Gastrocnemius medialis (tissue), 4 donors: ENCODE data around the gene RTEL1. TPM values are rescaled to one million over a fixed set of nuclear protein-coding genes. Genes with fewer than 3 reads are reported as not detected.

ENCODE experiments used
- ATAC-seq, 2 donors: fragments of 150-250 bp; one replicate each; pipeline ENCODE4 v1.9.1; 2016
- DNase-seq, 2 donors: peaks; one replicate each; pipeline ENCODE4 v3.0.0-alpha.2; 2019
- H3K27ac ChIP-seq, 4 donors: fragments of 200-600 bp; sonication (generic); 1 replicate in 1 of 4; 2 replicates in 3 of 4; pipeline ENCODE4 v1.5.1; 2016 to 2018; ENCODE audit warnings: mild to moderate bottlenecking in 2 of 4, moderate library complexity in 1 of 4
- H3K27me3 ChIP-seq, 3 donors: fragments of 200-600 bp; sonication (generic) in 2 of 3; 1 replicate in 1 of 3; 2 replicates in 2 of 3; pipeline versions ENCODE4 v1.5.1 to v1.6.0; 2016 to 2019; ENCODE audit warnings: mild to moderate bottlenecking in 1 of 3, moderate library complexity in 1 of 3
- H3K36me3 ChIP-seq, 2 donors: fragments of 200-600 bp; sonication (generic) in 1 of 2; one replicate each; pipeline ENCODE4 v1.5.1; 2017 to 2018
- H3K4me1 ChIP-seq, 2 donors: fragments of 200-600 bp; sonication (generic) in 1 of 2; one replicate each; pipeline ENCODE4 v1.5.1; 2016 to 2017; ENCODE audit warnings: mild to moderate bottlenecking in 2 of 2
- H3K4me3 ChIP-seq, 4 donors: fragments of 200-600 bp; sonication (generic) in 3 of 4; 1 replicate in 1 of 4; 2 replicates in 3 of 4; pipeline ENCODE4 v1.5.1; 2016 to 2019; ENCODE audit warnings: mild to moderate bottlenecking in 2 of 4
- H3K9me3 ChIP-seq, 3 donors: fragments of 200-600 bp; sonication (generic) in 2 of 3; 1 replicate in 1 of 3; 2 replicates in 2 of 3; pipeline ENCODE4 v1.5.1; 2016 to 2019
- CTCF ChIP-seq, 5 experiments: fragments of 450-650 bp in 3 of 5; fragments of 200-600 bp in 2 of 5; sonication (generic) in 2 of 5; IDR thresholded peaks in 4 of 5; conservative IDR thresholded peaks in 1 of 5; 1 replicate in 4 of 5; 2 replicates in 1 of 5; pipeline ENCODE4 v1.5.1; 2016 to 2019; ENCODE audit warnings: antibody characterized with exemption in 5 of 5, mild to moderate bottlenecking in 3 of 5, moderate library complexity in 3 of 5
- POLR2A ChIP-seq, 2 donors: fragments of 450-650 bp; IDR thresholded peaks; one replicate each; pipeline ENCODE4 v1.6.1; 2017; ENCODE audit warnings: antibody characterized with exemption in 2 of 2, mild to moderate bottlenecking in 2 of 2, moderate library complexity in 2 of 2
- in situ Hi-C, 4 donors: fragments of 200-750 bp; cut with MboI; loops; one replicate each; pipeline versions ENCODE4 v1.15.0 to v1.8.0; 2017; ENCODE audit warnings: low sequenced_read_pairs in 4 of 4
- intact Hi-C: fragments of 100-400 bp; cut with DNase I; formaldehyde crosslinking; loops from one replicate; pipeline ENCODE4 v1.15.1; 2023; ENCODE audit warnings: low total_unique reads
- total RNA-seq, 4 donors: library from RNA; depleted of rRNA; stranded (reverse); fragments of >200 nt; gene quantifications; one replicate each; pipeline versions ENCODE4 v1.1.0 to v1.2.3, GENCODE V29; 2016

The RTEL1 gene
- total RNA-seq, 4 donors from 2014 or later: 2.4 to 9.1 (median 6.0) TPM

- Histone ChIP-seq H3K9me3 (no peaks in the 10 kb centered on the region), H3K27me3 (no peaks in the 10 kb centered on the region), H3K4me1 (peaks cover 11 to 24% of the 10 kb centered on the region in 2 donors), H3K27ac (no peak within 1 kb of the TSS), H3K4me3 (no peak within 1 kb of the TSS), H3K36me3 (peaks cover 0 to 35% of the 10 kb centered on the region in 2 donors)
- ATAC-seq: no peak
- TF ChIP-seq CTCF (IDR thresholded peaks at IDR 0.05 in 4 of 5, conservative IDR thresholded peaks at IDR 0.05 in 1 of 5): no peak
- no peak for TF ChIP-seq POLR2A (IDR thresholded peaks at IDR 0.05)
- DNase-seq: no peak
- in situ Hi-C loops (no loop called here), intact Hi-C loops (loop anchor here (5.0 kb wide), 1 partner anchor 94 kb away; no protein-coding TSS in a partner anchor)
Observed at GRCh38 chr20:63735859-63736718, 78.0 kb downstream of the RTEL1 start, which contains the start of gene LIME1. LIME1 (plus strand) TSS chr20:63736664; CDS start chr20:63737550, 886 bp downstream.

- intact Hi-C loops: loop anchor here (5.0 kb wide), 1 partner anchor 95 kb away; no protein-coding TSS in a partner anchor
- in situ Hi-C loops: no loop called here
- peaks cover 0 to 35% of the 10 kb centered on the region in 2 donors for H3K36me3 ChIP-seq
Observed at GRCh38 chr20:63736893-63737694, 79.0 kb downstream of the RTEL1 start.

GRCh38 chr20:63737695-63737944 lies 79.5 kb downstream of the RTEL1 start:
- no peak overlapping the region for H3K27ac ChIP-seq
- no peaks in the 10 kb centered on the region for H3K27me3 ChIP-seq
- peaks cover 0 to 35% of the 10 kb centered on the region in 2 donors for H3K36me3 ChIP-seq
- no peaks in the 10 kb centered on the region for H3K9me3 ChIP-seq
- ATAC-seq: no peak
- no peak overlapping the region for H3K4me3 ChIP-seq
- peaks cover 17 to 32% of the 10 kb centered on the region in 2 donors for H3K4me1 ChIP-seq
- intact Hi-C loops (loop anchor here (5.0 kb wide), 1 partner anchor 95 kb away; no protein-coding TSS in a partner anchor), in situ Hi-C loops (no loop called here)
- DNase-seq: no peak
- TF ChIP-seq CTCF (IDR thresholded peaks at IDR 0.05 in 4 of 5, conservative IDR thresholded peaks at IDR 0.05 in 1 of 5) (no peak), POLR2A (IDR thresholded peaks at IDR 0.05) (no peak)

More at GRCh38 chr20:63736893-63737694, 79.0 kb downstream of the RTEL1 start:
- H3K4me1 ChIP-seq: peaks cover 17 to 32% of the 10 kb centered on the region in 2 donors
- H3K27ac ChIP-seq: no peak overlapping the region
- ATAC-seq (no peak), DNase-seq (no peak)
- TF ChIP-seq POLR2A (IDR thresholded peaks at IDR 0.05) (no peak), CTCF (IDR thresholded peaks at IDR 0.05 in 4 of 5, conservative IDR thresholded peaks at IDR 0.05 in 1 of 5) (no peak)
- no peaks in the 10 kb centered on the region for H3K27me3 ChIP-seq
- H3K9me3 ChIP-seq: no peaks in the 10 kb centered on the region
- H3K4me3 ChIP-seq: no peak overlapping the region

- TF ChIP-seq POLR2A (IDR thresholded peaks at IDR 0.05) (no peak), CTCF (IDR thresholded peaks at IDR 0.05 in 4 of 5, conservative IDR thresholded peaks at IDR 0.05 in 1 of 5) (no peak)
- no peak for DNase-seq
Observed at GRCh38 chr20:63737945-63738686, 80.0 kb downstream of the RTEL1 start.

More at GRCh38 chr20:63737945-63738686, 80.0 kb downstream of the RTEL1 start:
- in situ Hi-C loops: no loop called here
- Histone ChIP-seq H3K4me1 (peaks cover 17 to 32% of the 10 kb centered on the region in 2 donors), H3K9me3 (no peaks in the 10 kb centered on the region), H3K36me3 (peaks cover 0 to 36% of the 10 kb centered on the region in 2 donors), H3K4me3 (peak overlapping the region in 2 of 4 donors; percentile 57 to 91), H3K27ac (peak overlapping the region; percentile 93 to 99 (median 97)), H3K27me3 (no peaks in the 10 kb centered on the region)
- ATAC-seq: no peak
- intact Hi-C loops: loop anchor here (5.0 kb wide), 1 partner anchor 96 kb away; no protein-coding TSS in a partner anchor
